Ectodermal cell (in vitro differentiated cells): Measurements from ENCODE around the gene BNC2.

Experiments
- H3K27ac ChIP-seq: 2 replicates; pipeline ENCODE4 v1.7.0; 2013; ENCODE audit warnings: mild to moderate bottlenecking, low read depth, low read length; ENCODE audit not compliant: insufficient read depth, poor library complexity, severe bottlenecking
- H3K27me3 ChIP-seq: 2 replicates; pipeline ENCODE4 v1.7.0; 2013; ENCODE audit warnings: mild to moderate bottlenecking, low read length; ENCODE audit not compliant: insufficient read depth, control insufficient read depth, poor library complexity, severe bottlenecking
- H3K36me3 ChIP-seq: one replicate; pipeline ENCODE4 v1.7.0; 2013; ENCODE audit warnings: low read length; ENCODE audit not compliant: control insufficient read depth, insufficient read depth
- H3K4me1 ChIP-seq: one replicate; pipeline ENCODE4 v1.7.0; 2013; ENCODE audit warnings: low read length; ENCODE audit not compliant: control insufficient read depth, insufficient read depth
- H3K4me3 ChIP-seq: 2 replicates; pipeline ENCODE4 v1.7.0; 2013; ENCODE audit warnings: low read depth, low read length, control low read depth; ENCODE audit not compliant: insufficient read depth
- H3K9me3 ChIP-seq: 2 replicates; pipeline ENCODE4 v1.7.0; 2013; ENCODE audit warnings: mild to moderate bottlenecking, low read length, moderate library complexity; ENCODE audit not compliant: control insufficient read depth
- WGBS, 2 experiments: methylation state at CpG; one replicate each; pipeline ENCODE4 v1.1.7; 2013; ENCODE audit warnings: missing lambda C conversion rate in 2 of 2; 5-methylcytosine and 5-hydroxymethylcytosine counted together

Gene BNC2

GRCh38 chr9:16708656-16709435 lies 161.6 kb downstream of the BNC2 start:
- Histone ChIP-seq H3K36me3 (no peaks in the 10 kb centered on the region), H3K4me1 (peaks cover 62% of the 10 kb centered on the region), H3K9me3 (no peaks in the 10 kb centered on the region), H3K27me3 (no peaks in the 10 kb centered on the region), H3K4me3 (no peak overlapping the region), H3K27ac (peak overlapping the region; percentile 91)
- WGBS, 2 experiments: 2 to 3% methylated on average over 12 to 13 of the region's 13 CpGs

- Histone ChIP-seq H3K36me3 (no peaks in the 10 kb centered on the region), H3K27me3 (no peaks in the 10 kb centered on the region), H3K9me3 (no peaks in the 10 kb centered on the region), H3K27ac (no peak overlapping the region), H3K4me1 (peaks cover 36% of the 10 kb centered on the region), H3K4me3 (no peak overlapping the region)
- WGBS, 2 experiments: 4 to 11% methylated on average over 9 of the region's 9 CpGs
Measured at GRCh38 chr9:16705111-16705604, 165.3 kb downstream of the BNC2 start.

- no peak overlapping the region for H3K4me3 ChIP-seq
- peaks cover 30% of the 10 kb centered on the region for H3K4me1 ChIP-seq
- H3K36me3 ChIP-seq: no peaks in the 10 kb centered on the region
- no peaks in the 10 kb centered on the region for H3K9me3 ChIP-seq
- WGBS, 2 experiments: 29 to 33% methylated on average over 8 to 10 of the region's 12 CpGs
- no peaks in the 10 kb centered on the region for H3K27me3 ChIP-seq
- H3K27ac ChIP-seq: peak overlapping the region; percentile 27
Measured at GRCh38 chr9:16704116-16705110, 166.1 kb downstream of the BNC2 start.

GRCh38 chr9:16701347-16701746 lies 169.1 kb downstream of the BNC2 start:
- no peaks in the 10 kb centered on the region for H3K36me3 ChIP-seq
- H3K4me1 ChIP-seq: peaks cover 12% of the 10 kb centered on the region
- H3K9me3 ChIP-seq: no peaks in the 10 kb centered on the region
- H3K4me3 ChIP-seq: no peak overlapping the region
- WGBS, 2 experiments: 40 to 49% methylated on average over 2 of the region's 2 CpGs
- no peaks in the 10 kb centered on the region for H3K27me3 ChIP-seq
- no peak overlapping the region for H3K27ac ChIP-seq

GRCh38 chr9:16693616-16694015 lies 176.9 kb downstream of the BNC2 start:
- no peaks in the 10 kb centered on the region for H3K9me3 ChIP-seq
- 88 to 90% methylated on average over 1 to 3 of the region's 3 CpGs for WGBS, 2 experiments
- H3K36me3 ChIP-seq: no peaks in the 10 kb centered on the region
- H3K4me3 ChIP-seq: no peak overlapping the region
- H3K27ac ChIP-seq: no peak overlapping the region
- no peaks in the 10 kb centered on the region for H3K27me3 ChIP-seq
- H3K4me1 ChIP-seq: no peaks in the 10 kb centered on the region

- H3K27me3 ChIP-seq: no peaks in the 10 kb centered on the region
- 78 to 89% methylated on average over 2 of the region's 2 CpGs for WGBS, 2 experiments
- H3K4me3 ChIP-seq: no peak overlapping the region
- H3K27ac ChIP-seq: no peak overlapping the region
- no peaks in the 10 kb centered on the region for H3K4me1 ChIP-seq
- H3K9me3 ChIP-seq: no peaks in the 10 kb centered on the region
- H3K36me3 ChIP-seq: no peaks in the 10 kb centered on the region
Measured at GRCh38 chr9:16690628-16691027, 179.8 kb downstream of the BNC2 start.

GRCh38 chr9:16690205-16690604 lies 180.3 kb downstream of the BNC2 start:
- H3K9me3 ChIP-seq: no peaks in the 10 kb centered on the region
- H3K27ac ChIP-seq: no peak overlapping the region
- WGBS, 2 experiments: 89 to 91% methylated on average over 2 of the region's 2 CpGs

GRCh38 chr9:16689351-16689938 lies 181.0 kb downstream of the BNC2 start:
- H3K27ac ChIP-seq: no peak overlapping the region
- no peaks in the 10 kb centered on the region for H3K27me3 ChIP-seq
- no peaks in the 10 kb centered on the region for H3K4me1 ChIP-seq
- H3K4me3 ChIP-seq: no peak overlapping the region
- no peaks in the 10 kb centered on the region for H3K9me3 ChIP-seq
- WGBS, 2 experiments: 69 to 74% methylated on average over 5 of the region's 5 CpGs
- H3K36me3 ChIP-seq: no peaks in the 10 kb centered on the region

More at GRCh38 chr9:16690205-16690604, 180.3 kb downstream of the BNC2 start:
- H3K4me1 ChIP-seq: no peaks in the 10 kb centered on the region
- no peak overlapping the region for H3K4me3 ChIP-seq
- H3K36me3 ChIP-seq: no peaks in the 10 kb centered on the region
- no peaks in the 10 kb centered on the region for H3K27me3 ChIP-seq

GRCh38 chr9:16688814-16689213 lies 181.7 kb downstream of the BNC2 start:
- Histone ChIP-seq H3K4me3 (no peak overlapping the region), H3K27ac (no peak overlapping the region), H3K36me3 (no peaks in the 10 kb centered on the region), H3K4me1 (no peaks in the 10 kb centered on the region), H3K27me3 (no peaks in the 10 kb centered on the region), H3K9me3 (no peaks in the 10 kb centered on the region)
- WGBS, 2 experiments: 69 to 100% methylated on average over 1 of the region's 1 CpG
